ACHN (cell line): ENCODE data around the gene PALLD.

Source experiments
- DNase-seq: peaks from one replicate; pipeline ENCODE4 v3.0.0-alpha.2; 2015
- in situ Hi-C: cut with HindIII; loops from 2 replicates; pipeline ENCODE4 v1.10.0; 2017; ENCODE audit warnings: low sequenced_read_pairs, low pct_ligation_motif_present, low pct_unique_long_range_greater_than_20kb

PALLD gene

GRCh38 chr4:168673476-168673875, 176.6 kb downstream of the PALLD start:
- in situ Hi-C loops: no loop called here
- no peak for DNase-seq

- in situ Hi-C loops: no loop called here
- no peak for DNase-seq
Observed at GRCh38 chr4:168674077-168674747, 177.4 kb downstream of the PALLD start.

- in situ Hi-C loops: no loop called here
- no peak for DNase-seq
Observed at GRCh38 chr4:168674866-168675265, 178.0 kb downstream of the PALLD start.

- DNase-seq: no peak
- in situ Hi-C loops: no loop called here
Observed at GRCh38 chr4:168677063-168677462, 180.2 kb downstream of the PALLD start.

GRCh38 chr4:168677879-168678278, 181.0 kb downstream of the PALLD start:
- in situ Hi-C loops: no loop called here
- no peak for DNase-seq

- DNase-seq: no peak
- in situ Hi-C loops: no loop called here
Observed at GRCh38 chr4:168678751-168679366, 182.0 kb downstream of the PALLD start.

- no peak for DNase-seq
- in situ Hi-C loops: no loop called here
Observed at GRCh38 chr4:168679397-168679796, 182.5 kb downstream of the PALLD start.

- DNase-seq: no peak
- in situ Hi-C loops: no loop called here
Observed at GRCh38 chr4:168679819-168680218, 183.0 kb downstream of the PALLD start.

GRCh38 chr4:168682898-168683500, 186.1 kb downstream of the PALLD start:
- in situ Hi-C loops: no loop called here
- DNase-seq: no peak

GRCh38 chr4:168683595-168683994, 186.7 kb downstream of the PALLD start:
- in situ Hi-C loops: no loop called here
- DNase-seq: no peak

- no peak for DNase-seq
- in situ Hi-C loops: no loop called here
Observed at GRCh38 chr4:168685136-168685809, 188.4 kb downstream of the PALLD start.

GRCh38 chr4:168688584-168688983, 191.7 kb downstream of the PALLD start:
- no peak for DNase-seq
- in situ Hi-C loops: no loop called here

- no peak for DNase-seq
- in situ Hi-C loops: no loop called here
Observed at GRCh38 chr4:168689791-168690190, 192.9 kb downstream of the PALLD start.

GRCh38 chr4:168690199-168690598, 193.3 kb downstream of the PALLD start:
- DNase-seq: no peak
- in situ Hi-C loops: no loop called here

- in situ Hi-C loops: no loop called here
- DNase-seq: no peak
Observed at GRCh38 chr4:168691631-168692369, 194.9 kb downstream of the PALLD start.

GRCh38 chr4:168693750-168694490, 197.1 kb downstream of the PALLD start:
- in situ Hi-C loops: no loop called here
- no peak for DNase-seq

- in situ Hi-C loops: no loop called here
- no peak for DNase-seq
Observed at GRCh38 chr4:168694667-168695066, 197.8 kb downstream of the PALLD start.

GRCh38 chr4:168695288-168695687, 198.4 kb downstream of the PALLD start:
- DNase-seq: no peak
- in situ Hi-C loops: no loop called here
